Measurements from ENCODE around the gene ZNF365. TPM values are rescaled to one million over a fixed set of nuclear protein-coding genes. Genes with fewer than 3 reads are reported as not detected.
A peak's percentile ranks its signal among the peaks of the same experiment; 100 is the strongest.
"Not testable (repeated sequence)": the region's sequence is repeated elsewhere in the genome, so short reads cannot be mapped to it uniquely, and the experiment has no call there.

Gene ZNF365
- total RNA-seq, 8 experiments from 2014 or later: 0.09 to 5.6 (median 0.92) TPM; not detected in 1

- ATAC-seq (replicated peaks in 6 of 8): no peak
- WGBS, 10 experiments: 0 to 100% (median 79%) methylated on average over 2 of the region's 2 CpGs; no CpG with 5 or more reads in 2 of the 10 experiments
- no peak overlapping the region for H3K27ac ChIP-seq
- H3K4me1 ChIP-seq (replicated peaks in 1 of 2): no peaks in the 10 kb centered on the region
- in situ Hi-C loops (cut with MboI; ENCODE audit: low pct_unique_long_range_greater_than_20kb in 2 of 9, low sequenced_read_pairs in 9 of 9, unreplicated experiment in 9 of 9): no loop called here
- no peak overlapping the region for H3K4me3 ChIP-seq
Measured at GRCh38 chr10:62354916-62355315, 19.3 kb upstream of the ZNF365 start.

DNA sequence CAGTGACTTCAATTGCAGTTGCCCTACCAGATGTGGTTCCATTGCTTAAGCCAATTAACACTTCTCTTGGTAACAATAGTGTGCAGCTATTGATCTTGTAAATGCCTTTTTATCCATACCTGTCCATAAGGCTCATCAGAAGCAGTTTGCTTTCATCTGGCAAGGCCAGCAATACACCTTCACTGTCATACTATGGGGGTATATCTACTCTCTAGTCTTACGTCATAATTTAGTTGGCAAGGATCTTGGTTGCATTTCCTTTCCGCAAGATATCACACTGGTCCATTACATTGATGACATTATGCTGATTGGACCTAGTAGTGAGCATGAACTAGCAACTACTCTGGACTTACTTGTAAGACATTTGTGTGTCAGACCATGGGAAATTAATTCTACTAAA lies 17.7 kb upstream of the ZNF365 start:
- Histone ChIP-seq H3K4me3 (no peak overlapping the region), H3K4me1 (replicated peaks in 1 of 2) (no peaks in the 10 kb centered on the region), H3K27ac (no peak overlapping the region)
- no peak for ATAC-seq (replicated peaks in 6 of 8)
- in situ Hi-C loops (cut with MboI; ENCODE audit: low pct_unique_long_range_greater_than_20kb in 2 of 9, low sequenced_read_pairs in 9 of 9, unreplicated experiment in 9 of 9): no loop called here
- 92 to 100% (median 100%) methylated on average over 2 of the region's 2 CpGs; no CpG with 5 or more reads in 6 of the 10 experiments for WGBS, 10 experiments

GRCh38 chr10:62358151-62358550 lies 16.0 kb upstream of the ZNF365 start:
- H3K4me3 ChIP-seq; H3K27ac ChIP-seq; ATAC-seq (replicated peaks in 6 of 8); in situ Hi-C loops (cut with MboI; ENCODE audit: low pct_unique_long_range_greater_than_20kb in 2 of 9, low sequenced_read_pairs in 9 of 9, unreplicated experiment in 9 of 9); H3K4me1 ChIP-seq (replicated peaks in 1 of 2): not testable (repeated sequence)
- 0 to 83% (median 66%) methylated on average over 1 to 2 of the region's 2 CpGs; no CpG with 5 or more reads in 3 of the 10 experiments for WGBS, 10 experiments

DNA sequence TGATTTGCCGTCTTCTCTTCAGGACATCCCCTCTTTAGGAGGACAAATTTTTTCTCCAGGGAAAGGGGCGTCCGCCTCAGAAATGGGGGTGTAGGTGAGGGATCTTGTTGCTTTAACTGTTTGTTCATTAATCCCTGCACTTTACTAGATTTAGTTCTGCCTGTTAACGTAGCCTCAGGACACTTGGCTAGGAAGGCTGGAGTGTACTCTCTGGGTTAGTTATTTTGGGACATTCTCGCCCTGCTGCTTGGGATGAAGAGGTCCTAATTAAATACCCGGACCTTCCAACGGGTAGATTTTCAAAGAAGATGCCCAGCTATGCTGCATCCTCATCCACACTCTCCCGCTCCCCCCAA lies 552 bp upstream of the ZNF365 start:
- in situ Hi-C loops (cut with MboI; ENCODE audit: low pct_unique_long_range_greater_than_20kb in 2 of 9, low sequenced_read_pairs in 9 of 9, unreplicated experiment in 9 of 9): no loop called here
- no peak for ATAC-seq (replicated peaks in 6 of 8)
- 20 to 100% (median 57%) methylated on average over 1 to 8 of the region's 8 CpGs; no CpG with 5 or more reads in 1 of the 10 experiments for WGBS, 10 experiments
- H3K4me3 ChIP-seq: peak overlapping the region; percentile 52 to 76 (median 55)
- H3K27ac ChIP-seq: peak overlapping the region in 1 of 2 donors; percentile 23
- peaks cover 0 to 2% of the 10 kb centered on the region in 2 donors for H3K4me1 ChIP-seq (replicated peaks in 1 of 2)

GRCh38 chr10:62374862-62375710 lies 917 bp downstream of the ZNF365 start:
- ATAC-seq (replicated peaks in 6 of 8): peak in 1 of 8 experiments; percentile 1
- in situ Hi-C loops (cut with MboI; ENCODE audit: low pct_unique_long_range_greater_than_20kb in 2 of 9, low sequenced_read_pairs in 9 of 9, unreplicated experiment in 9 of 9): no loop called here
- H3K4me1 ChIP-seq (replicated peaks in 1 of 2): peaks cover 0 to 2% of the 10 kb centered on the region in 2 donors
- peak overlapping the region; percentile 52 to 76 (median 55) for H3K4me3 ChIP-seq
- H3K27ac ChIP-seq: no peak overlapping the region
- 63 to 100% (median 93%) methylated on average over 1 to 10 of the region's 12 CpGs for WGBS, 10 experiments

- Histone ChIP-seq H3K4me3 (no peak overlapping the region), H3K4me1 (replicated peaks in 1 of 2) (peaks cover 0 to 2% of the 10 kb centered on the region in 2 donors), H3K27ac (no peak overlapping the region)
- ATAC-seq (replicated peaks in 6 of 8): no peak
- 66 to 100% (median 86%) methylated on average over 1 to 17 of the region's 21 CpGs for WGBS, 10 experiments
- in situ Hi-C loops (cut with MboI; ENCODE audit: low pct_unique_long_range_greater_than_20kb in 2 of 9, low sequenced_read_pairs in 9 of 9, unreplicated experiment in 9 of 9): no loop called here
Measured at GRCh38 chr10:62376071-62377025, 2.2 kb downstream of the ZNF365 start.

DNA sequence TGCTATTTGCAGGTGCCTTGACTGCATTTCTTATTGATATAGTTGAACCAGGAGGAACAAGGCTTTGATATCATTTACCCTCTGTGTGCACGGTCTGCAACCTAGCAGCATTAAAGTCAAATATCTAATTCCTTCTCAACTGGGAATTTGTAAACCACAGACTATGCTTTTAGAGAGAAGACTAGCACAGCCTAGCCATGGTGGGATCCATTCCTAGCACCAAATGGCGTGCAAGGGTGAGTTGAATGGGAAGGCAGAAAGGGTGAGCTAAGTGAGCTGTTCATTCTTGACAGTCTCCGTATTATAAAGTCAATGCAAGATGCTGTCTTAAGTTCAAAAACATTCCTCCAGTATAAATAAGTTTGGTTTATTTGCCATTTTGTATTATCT lies 2.9 kb downstream of the ZNF365 start:
- 0 to 100% (median 68%) methylated on average over 1 to 3 of the region's 3 CpGs; no CpG with 5 or more reads in 3 of the 10 experiments for WGBS, 10 experiments
- in situ Hi-C loops (cut with MboI; ENCODE audit: low pct_unique_long_range_greater_than_20kb in 2 of 9, low sequenced_read_pairs in 9 of 9, unreplicated experiment in 9 of 9): no loop called here
- no peak overlapping the region for H3K27ac ChIP-seq
- peaks cover 0 to 2% of the 10 kb centered on the region in 2 donors for H3K4me1 ChIP-seq (replicated peaks in 1 of 2)
- no peak for ATAC-seq (replicated peaks in 6 of 8)
- H3K4me3 ChIP-seq: no peak overlapping the region

DNA sequence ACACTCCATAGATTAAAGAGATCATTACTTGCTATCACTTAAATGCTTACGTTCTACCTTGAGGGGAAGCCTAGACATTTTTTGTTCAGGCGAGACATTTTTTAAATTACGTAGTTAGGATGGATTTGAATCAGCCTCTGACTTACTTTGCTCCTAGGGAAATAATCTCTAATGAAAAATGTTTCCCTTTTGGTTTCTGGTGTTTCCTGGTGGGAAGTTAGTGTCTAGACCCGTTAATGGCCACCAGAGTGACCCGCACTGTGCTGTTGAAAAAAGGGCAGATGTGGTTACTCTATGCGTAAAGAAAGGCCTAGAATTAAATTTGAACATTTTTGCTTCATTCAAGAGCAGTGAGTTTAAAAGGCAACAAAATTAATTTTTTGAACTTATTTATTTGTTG lies 3.8 kb downstream of the ZNF365 start:
- Histone ChIP-seq H3K4me3 (no peak overlapping the region), H3K27ac (no peak overlapping the region), H3K4me1 (replicated peaks in 1 of 2) (peaks cover 0 to 2% of the 10 kb centered on the region in 2 donors)
- 81 to 100% (median 92%) methylated on average over 3 to 6 of the region's 6 CpGs for WGBS, 10 experiments
- in situ Hi-C loops (cut with MboI; ENCODE audit: low pct_unique_long_range_greater_than_20kb in 2 of 9, low sequenced_read_pairs in 9 of 9, unreplicated experiment in 9 of 9): no loop called here
- ATAC-seq (replicated peaks in 6 of 8): no peak

- H3K4me3 ChIP-seq; H3K4me1 ChIP-seq (replicated peaks in 1 of 2); in situ Hi-C loops (cut with MboI; ENCODE audit: low pct_unique_long_range_greater_than_20kb in 2 of 9, low sequenced_read_pairs in 9 of 9, unreplicated experiment in 9 of 9); ATAC-seq (replicated peaks in 6 of 8); H3K27ac ChIP-seq: not testable (repeated sequence)
- WGBS, 10 experiments: 71 to 100% (median 96%) methylated on average over 1 to 6 of the region's 6 CpGs
Measured at GRCh38 chr10:62378877-62379276, 4.7 kb downstream of the ZNF365 start.

GRCh38 chr10:62379394-62379793 lies 5.2 kb downstream of the ZNF365 start:
- Histone ChIP-seq H3K4me1 (replicated peaks in 1 of 2) (no peaks in the 10 kb centered on the region), H3K4me3 (no peak overlapping the region), H3K27ac (no peak overlapping the region)
- WGBS, 10 experiments: 68 to 100% (median 89%) methylated on average over 1 to 3 of the region's 4 CpGs; no CpG with 5 or more reads in 1 of the 10 experiments
- ATAC-seq (replicated peaks in 6 of 8): no peak
- in situ Hi-C loops (cut with MboI; ENCODE audit: low pct_unique_long_range_greater_than_20kb in 2 of 9, low sequenced_read_pairs in 9 of 9, unreplicated experiment in 9 of 9): no loop called here

DNA sequence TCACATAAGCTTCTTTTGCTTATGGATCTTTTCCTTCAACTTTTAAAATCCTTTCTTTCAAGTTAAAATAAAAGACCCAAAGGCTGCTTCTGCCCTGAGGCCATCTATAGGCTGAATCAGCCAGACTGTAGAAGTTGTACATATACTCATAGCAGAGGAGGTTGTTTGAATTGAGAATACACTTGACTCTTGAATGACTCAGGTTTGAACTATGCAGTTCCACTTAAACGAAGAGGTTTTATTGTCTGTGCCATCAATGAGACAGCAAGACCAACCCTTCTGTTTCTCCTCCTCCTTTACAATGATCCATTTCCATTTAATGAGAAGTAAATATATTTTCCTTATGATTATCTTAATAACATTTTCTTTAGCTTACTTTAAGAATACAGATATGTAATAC lies 5.8 kb downstream of the ZNF365 start:
- in situ Hi-C loops (cut with MboI; ENCODE audit: low pct_unique_long_range_greater_than_20kb in 2 of 9, low sequenced_read_pairs in 9 of 9, unreplicated experiment in 9 of 9): no loop called here
- Histone ChIP-seq H3K27ac (no peak overlapping the region), H3K4me3 (no peak overlapping the region), H3K4me1 (replicated peaks in 1 of 2) (no peaks in the 10 kb centered on the region)
- WGBS, 10 experiments: 0 to 40% (median 0%) methylated on average over 1 of the region's 1 CpG; no CpG with 5 or more reads in 5 of the 10 experiments
- ATAC-seq (replicated peaks in 6 of 8): peak in 7 of 8 experiments; percentile 56 to 76 (median 64)

GRCh38 chr10:62381385-62382102 lies 7.4 kb downstream of the ZNF365 start:
- H3K27ac ChIP-seq: no peak overlapping the region
- no peak overlapping the region for H3K4me3 ChIP-seq
- peak in 1 of 8 experiments; percentile 52 for ATAC-seq (replicated peaks in 6 of 8)
- WGBS, 10 experiments: 46 to 100% (median 78%) methylated on average over 1 to 5 of the region's 6 CpGs
- no peaks in the 10 kb centered on the region for H3K4me1 ChIP-seq (replicated peaks in 1 of 2)
- in situ Hi-C loops (cut with MboI; ENCODE audit: low pct_unique_long_range_greater_than_20kb in 2 of 9, low sequenced_read_pairs in 9 of 9, unreplicated experiment in 9 of 9): no loop called here

Data from motor neuron (in vitro differentiated cells).